ENCODE results near the gene IDUA.

The IDUA gene

DNA sequence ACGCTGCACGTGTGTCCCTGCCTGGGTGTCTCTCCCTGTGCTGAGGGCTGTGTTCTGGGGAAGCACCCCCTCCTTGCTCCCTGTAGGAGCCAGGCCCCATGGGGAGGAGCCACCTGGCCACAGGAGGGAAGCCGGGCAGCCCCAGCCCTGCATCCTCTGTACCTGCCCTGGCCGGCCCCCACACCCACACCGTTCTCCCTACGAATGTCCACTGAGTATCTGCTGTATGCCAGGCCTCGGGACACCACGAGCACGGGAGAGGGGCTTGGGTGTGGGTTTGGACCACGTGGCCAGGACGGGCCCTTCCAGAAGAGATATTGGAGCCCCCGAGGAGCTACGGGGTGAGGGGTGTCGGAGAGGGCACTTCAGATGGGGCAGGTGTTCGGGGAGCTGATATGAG lies 30.9 kb downstream of the IDUA start:
- DNase-seq: no peak

DNA sequence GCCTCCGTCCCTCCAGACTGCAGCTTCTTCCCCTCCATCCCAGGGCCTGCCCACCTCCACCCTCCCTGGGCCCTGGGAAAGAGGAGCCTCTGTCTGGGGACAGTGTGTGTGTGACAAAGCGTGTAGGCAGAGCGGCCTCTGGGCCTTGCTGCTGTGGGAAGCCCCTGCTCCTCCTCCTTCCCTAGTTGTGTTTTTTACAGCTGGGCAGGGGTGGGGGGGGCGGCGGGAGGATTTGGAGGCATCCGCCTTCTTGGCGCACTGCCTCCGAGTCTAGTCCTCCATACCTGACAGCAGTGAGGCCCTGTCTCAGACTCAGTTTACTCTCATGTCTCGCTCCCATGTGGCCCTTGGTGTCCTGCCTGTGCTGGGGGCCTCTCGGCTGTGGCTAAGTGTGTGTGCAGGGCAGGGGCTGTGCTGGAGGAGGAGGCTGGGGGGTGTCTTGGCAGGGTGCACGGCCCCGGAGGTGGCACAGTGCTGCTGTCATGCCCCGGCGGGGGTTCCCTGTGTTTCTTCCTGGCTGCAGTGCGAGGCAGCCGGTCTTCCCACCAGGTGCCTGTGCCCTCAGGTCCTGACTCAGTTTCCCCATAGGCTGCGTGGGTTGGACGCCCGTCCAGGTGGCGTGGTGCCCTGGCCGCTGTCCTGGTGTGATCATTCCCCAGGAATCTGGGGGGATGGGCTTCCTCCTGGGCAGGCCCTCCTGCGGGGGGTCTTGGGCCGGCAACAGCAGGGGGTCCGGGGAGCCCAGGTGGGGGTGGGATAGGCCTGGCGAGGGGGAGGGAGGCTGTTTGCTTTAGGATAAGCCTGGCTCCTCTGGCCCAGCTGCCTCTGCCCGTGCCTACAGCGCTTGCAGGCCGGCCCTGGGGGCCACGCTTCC lies 31.5 kb downstream of the IDUA start:
- no peak for DNase-seq

DNA sequence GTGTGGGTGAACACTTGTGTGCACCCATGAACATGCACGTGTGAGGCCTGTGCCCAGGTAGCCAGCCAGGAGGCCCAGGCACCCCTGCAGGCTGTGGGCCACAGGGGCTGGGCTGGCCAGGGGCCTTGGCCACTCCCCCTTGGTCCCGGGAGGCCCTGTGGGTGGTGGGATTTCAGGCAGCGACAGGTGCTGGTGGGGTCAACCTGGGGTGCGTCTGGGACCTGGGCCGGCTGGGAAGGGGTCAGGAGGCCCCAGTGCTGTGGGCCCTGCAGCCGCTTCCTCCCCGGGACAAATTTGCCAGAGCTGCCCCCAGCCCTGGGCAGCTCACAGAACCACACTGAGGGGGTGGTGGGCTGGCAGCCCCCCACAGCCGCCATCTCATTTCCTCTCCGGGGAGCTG lies 32.5 kb downstream of the IDUA start:
- no peak for DNase-seq

DNA sequence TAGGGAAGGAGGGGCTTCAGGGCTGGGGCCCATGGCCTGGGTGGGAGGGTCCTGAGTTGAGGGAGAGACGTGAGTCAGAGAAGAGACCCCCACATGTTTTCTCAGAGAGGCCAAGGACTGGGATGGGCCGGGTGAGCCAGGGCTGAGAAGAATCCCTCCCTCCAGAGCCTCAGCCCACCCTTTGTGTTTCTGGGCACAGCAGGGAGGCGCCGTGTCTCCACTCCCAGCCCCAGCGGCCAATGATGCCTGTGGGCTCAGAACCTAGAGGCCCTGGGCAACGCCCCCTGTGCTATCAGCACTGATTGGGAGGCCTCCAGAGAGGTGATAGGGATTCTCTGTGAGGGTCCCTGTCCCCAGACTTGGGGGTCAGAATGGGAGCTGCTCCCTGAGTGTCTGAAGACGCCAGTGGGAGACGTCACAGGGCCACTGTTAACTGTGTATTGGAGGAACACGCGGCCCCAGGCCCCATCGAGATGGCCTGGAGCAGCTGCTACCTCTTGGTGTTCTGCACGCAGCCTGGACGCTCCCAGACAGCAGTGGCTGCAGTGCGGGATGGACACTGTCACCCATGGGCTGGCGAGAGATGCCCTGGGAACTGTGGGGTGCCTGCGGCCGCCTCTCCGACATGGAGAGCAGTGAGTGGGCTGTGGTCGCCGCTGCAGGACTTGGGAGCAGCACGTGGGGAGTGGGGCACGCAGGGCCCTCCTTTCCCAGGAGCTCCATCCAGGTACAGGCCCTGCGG lies 33.1 kb downstream of the IDUA start:
- no peak for DNase-seq

DNA sequence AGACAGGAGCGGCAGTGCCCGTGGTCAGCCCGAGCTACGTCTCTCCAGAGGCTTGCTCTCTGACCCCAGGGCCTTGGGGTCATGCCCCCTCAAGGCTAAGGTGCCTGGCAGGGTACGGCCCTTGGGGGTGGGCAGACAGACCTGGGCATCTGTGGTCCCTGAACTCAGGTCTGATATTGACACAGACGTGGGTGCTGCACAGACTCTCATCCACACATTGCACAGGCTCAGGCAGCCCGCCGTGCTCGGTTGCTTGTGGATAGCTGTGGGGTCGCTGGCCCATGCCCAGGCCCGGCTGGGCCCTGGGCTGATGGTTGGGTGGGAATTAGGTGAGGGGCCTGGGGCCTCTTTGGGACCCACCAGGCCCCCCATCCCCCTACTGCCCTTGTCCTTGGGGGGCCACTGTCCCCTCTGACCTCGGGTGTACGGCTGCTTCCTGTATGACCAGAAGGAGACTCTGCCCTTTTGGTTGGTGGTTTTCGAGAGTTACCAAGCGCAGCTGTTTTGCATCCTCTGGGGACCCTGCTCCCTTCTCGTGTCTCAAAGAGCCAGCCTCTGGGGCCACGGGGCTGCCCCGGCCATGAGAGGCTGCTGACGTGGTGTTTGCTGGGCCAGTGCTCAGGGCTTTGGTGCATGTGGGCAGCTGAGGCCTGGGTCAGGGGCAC lies 34.7 kb downstream of the IDUA start:
- no peak for DNase-seq

DNA sequence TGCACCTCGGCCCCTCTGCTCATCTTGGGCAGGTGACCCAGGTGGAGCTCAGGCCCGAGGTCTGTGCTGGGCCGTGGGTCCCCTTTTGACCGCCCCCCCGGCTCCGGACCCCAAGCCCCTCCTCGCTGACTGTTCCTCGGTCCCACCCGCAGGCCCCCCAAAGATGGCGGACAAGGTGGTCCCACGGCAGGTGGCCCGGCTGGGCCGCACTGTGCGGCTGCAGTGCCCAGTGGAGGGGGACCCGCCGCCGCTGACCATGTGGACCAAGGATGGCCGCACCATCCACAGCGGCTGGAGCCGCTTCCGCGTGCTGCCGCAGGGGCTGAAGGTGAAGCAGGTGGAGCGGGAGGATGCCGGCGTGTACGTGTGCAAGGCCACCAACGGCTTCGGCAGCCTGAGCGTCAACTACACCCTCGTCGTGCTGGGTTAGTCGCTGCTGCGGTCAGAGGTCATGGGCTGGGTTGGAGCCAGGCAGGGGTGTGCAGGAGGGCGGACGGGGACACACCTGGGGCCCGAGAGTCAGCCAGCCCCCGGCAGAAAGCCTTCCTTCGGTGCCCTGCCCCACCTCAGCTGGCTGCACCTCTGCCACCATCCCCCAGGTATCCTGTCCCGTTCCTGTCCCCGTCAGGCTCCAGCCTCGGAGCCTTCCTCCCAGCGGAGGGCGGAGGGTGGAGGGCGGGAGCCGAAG lies 35.4 kb downstream of the IDUA start:
- DNase-seq: no peak

DNA sequence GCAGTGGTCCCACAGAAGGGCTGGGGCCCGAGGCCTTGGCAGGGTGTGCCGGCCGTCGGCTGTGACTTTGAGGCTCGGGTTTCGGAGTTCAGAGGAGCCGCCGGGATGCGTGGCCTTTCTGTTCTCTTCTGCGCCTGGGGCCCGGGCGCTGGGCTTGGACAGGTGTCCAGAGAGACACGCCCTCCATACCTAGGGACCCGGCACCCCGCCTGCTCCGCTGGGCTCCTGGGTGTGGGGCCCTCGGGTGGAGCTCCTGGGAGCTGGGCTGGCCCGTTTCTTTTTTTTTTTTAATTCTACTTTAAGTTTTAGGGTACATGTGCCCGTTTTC lies 35.9 kb downstream of the IDUA start:
- no peak for DNase-seq

DNA sequence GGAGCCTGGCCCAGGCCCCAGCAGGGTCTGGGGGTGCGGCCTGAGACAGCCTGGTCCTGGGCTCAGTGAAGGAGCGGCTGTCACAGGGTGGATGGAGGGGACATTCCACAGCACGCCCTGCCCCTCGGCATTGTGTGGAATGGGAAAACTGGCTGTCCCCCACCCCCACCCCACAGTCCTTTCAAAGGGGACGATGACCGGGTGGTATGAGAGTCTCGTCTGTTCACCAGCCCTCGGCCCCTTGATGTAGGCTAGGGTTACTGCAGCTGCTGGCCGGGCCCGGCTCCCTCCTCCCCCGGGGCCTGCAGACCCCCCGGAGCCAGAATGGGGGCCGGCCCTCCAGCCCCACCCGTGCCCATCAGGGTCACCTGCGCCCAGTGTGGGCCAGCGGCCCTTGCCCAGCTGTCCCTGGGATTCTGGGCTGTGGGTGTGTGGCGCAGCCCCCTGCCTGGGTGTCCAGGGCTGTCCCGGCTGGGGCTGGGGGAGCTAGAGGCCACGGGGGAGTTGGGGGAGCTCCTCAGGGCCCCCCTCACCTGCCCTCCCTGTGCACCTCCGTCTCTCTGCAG lies 36.3 kb downstream of the IDUA start:
- DNase-seq: no peak

DNA sequence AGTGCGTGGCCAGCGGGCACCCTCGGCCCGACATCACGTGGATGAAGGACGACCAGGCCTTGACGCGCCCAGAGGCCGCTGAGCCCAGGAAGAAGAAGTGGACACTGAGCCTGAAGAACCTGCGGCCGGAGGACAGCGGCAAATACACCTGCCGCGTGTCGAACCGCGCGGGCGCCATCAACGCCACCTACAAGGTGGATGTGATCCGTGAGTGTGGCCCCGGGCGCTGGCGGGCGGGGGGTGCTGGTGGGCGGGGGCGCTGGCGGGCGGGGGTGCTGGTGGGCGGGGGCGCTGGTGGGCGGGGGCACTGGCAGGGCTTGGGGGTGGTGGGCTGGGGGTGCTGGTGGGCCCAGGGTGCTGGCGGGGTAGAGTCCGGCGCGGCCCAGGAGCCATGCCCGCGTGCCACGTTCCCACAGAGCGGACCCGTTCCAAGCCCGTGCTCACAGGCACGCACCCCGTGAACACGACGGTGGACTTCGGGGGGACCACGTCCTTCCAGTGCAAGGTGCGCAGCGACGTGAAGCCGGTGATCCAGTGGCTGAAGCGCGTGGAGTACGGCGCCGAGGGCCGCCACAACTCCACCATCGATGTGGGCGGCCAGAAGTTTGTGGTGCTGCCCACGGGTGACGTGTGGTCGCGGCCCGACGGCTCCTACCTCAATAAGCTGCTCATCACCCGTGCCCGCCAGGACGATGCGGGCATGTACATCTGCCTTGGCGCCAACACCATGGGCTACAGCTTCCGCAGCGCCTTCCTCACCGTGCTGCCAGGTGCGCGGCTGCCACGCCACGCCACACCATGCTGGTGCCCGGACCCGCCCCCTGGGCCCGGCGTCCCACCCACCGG lies 37.3 kb downstream of the IDUA start:
- no peak for DNase-seq

DNA sequence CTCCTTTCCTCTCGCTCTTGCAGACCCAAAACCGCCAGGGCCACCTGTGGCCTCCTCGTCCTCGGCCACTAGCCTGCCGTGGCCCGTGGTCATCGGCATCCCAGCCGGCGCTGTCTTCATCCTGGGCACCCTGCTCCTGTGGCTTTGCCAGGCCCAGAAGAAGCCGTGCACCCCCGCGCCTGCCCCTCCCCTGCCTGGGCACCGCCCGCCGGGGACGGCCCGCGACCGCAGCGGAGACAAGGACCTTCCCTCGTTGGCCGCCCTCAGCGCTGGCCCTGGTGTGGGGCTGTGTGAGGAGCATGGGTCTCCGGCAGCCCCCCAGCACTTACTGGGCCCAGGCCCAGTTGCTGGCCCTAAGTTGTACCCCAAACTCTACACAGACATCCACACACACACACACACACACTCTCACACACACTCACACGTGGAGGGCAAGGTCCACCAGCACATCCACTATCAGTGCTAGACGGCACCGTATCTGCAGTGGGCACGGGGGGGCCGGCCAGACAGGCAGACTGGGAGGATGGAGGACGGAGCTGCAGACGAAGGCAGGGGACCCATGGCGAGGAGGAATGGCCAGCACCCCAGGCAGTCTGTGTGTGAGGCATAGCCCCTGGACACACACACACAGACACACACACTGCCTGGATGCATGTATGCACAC lies 38.2 kb downstream of the IDUA start:
- no peak for DNase-seq

DNA sequence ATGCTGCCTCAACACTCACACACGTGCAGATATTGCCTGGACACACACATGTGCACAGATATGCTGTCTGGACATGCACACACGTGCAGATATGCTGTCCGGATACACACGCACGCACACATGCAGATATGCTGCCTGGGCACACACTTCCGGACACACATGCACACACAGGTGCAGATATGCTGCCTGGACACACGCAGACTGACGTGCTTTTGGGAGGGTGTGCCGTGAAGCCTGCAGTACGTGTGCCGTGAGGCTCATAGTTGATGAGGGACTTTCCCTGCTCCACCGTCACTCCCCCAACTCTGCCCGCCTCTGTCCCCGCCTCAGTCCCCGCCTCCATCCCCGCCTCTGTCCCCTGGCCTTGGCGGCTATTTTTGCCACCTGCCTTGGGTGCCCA lies 39.3 kb downstream of the IDUA start:
- DNase-seq: no peak

DNA sequence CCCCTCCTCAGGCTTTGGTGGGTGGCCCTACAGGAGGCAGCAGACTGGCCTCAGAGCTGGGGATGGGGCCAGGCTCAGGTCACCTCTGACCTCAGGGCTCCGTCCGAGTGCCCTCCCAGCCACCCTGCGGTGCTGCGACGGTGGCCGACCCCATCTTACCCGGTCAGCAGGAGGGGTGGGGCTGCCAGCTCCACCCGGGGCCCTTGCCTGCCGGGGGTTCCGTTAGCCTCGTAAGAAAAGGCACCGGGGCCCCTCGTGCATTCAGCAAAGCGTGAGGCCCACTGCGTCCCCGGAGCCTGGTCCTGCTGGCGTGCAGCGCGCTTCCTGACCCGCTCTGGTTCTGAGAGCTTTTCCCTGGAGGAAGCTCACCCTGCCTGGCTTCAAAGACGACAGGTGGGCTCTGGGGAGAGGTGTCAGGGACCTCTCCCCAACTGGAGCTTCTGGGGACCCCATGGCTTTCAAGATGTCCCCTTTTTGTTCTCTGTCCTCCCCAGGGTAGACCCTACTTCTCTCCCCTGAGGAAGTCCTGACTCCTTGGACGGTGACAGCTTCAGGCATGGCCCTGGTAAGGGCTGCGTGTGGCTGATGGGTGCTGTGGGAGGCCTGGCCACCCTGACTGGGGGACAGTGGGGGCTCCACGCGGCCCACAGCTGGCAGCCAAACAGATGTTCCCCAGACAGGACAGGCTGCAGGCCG lies 40.5 kb downstream of the IDUA start:
- no peak for DNase-seq

DNA sequence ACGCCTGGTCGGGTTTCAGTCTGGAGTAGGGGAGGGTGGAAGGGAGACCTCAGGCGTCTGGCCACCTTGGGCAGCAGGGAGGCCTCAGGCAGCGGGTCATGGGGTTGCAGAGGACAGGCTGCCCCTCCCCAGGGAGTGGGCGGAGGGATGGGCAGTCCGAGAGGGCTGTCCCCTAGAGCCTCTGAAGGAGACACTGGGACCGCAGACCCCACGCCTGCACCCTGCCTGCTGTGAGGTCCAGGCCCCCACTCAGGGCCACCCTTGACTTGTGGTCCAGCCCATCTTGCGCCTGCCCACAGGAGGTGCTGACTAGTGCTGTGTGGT lies 41.0 kb downstream of the IDUA start:
- no peak for DNase-seq

DNA sequence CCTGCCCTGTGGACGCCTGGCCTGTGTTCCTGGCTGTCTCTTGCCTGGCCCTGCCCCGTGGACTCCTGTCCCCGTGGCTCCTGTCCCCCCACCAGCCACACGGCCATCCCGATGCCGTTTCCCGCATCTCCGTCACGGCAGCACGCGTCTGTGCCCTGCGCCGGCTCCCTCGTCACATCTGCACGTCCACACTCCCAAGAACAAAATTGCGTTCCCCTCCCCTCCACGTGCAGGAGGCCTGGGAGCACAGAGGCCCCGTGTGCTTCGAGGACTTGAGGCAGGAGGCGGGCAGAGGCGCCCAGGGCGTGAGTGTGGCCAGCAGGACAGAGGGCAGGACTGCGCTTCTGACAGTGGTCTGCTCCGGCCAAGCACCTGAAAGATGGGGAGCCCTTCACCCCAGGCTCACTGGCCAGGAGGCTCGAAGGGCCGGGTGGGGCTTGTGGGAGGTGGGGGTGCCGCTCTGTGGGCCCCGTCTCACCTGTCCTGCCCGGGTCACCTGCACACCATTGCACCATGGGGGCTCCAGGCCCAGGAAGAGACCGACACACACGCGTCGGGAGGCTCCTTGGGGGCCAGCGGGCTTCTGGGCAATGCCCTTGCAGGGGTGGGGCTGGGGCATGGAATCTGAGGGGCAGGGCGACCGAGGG lies 41.9 kb downstream of the IDUA start:
- no peak for DNase-seq

DNA sequence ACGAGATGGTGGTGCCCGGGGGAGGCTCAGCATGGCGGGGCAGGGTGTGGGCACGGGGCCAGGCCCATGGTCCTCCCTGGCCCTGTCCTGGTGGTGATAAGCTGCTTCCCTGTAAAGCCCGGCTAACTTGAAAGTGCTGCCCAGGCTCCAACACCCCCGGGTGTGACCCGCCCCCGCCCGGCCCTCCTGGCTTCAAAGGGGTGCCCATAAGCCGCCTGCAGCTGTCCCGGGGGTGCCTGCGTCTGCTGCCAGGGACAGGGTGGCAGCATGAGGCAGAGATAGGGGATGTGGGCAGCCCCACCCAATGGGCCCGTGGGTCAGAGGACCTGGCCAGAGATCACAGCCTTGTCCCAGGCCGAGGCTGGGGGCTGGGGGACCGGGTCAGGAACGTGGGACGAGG lies 42.7 kb downstream of the IDUA start:
- DNase-seq: no peak

DNA sequence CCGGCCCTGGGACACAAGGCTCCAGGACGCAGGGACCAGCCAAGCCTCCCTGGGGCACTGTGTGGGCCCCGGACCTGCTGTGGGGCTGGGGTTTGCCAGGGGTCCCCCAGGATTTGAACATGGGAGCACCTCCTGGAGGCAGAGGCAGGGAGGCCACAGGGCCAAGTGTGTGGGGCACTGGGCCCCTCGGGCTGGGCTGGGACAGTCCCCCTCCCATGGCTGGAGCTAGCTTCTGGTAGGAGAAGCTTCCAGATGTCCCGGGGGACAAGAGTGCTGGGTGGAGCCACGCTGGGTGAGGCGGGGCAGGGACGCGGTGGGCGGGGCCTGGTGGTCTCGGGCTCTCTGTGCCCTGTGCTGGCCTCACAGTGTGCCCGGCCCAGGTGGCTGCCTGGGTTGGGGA lies 43.2 kb downstream of the IDUA start:
- DNase-seq: no peak

DNA sequence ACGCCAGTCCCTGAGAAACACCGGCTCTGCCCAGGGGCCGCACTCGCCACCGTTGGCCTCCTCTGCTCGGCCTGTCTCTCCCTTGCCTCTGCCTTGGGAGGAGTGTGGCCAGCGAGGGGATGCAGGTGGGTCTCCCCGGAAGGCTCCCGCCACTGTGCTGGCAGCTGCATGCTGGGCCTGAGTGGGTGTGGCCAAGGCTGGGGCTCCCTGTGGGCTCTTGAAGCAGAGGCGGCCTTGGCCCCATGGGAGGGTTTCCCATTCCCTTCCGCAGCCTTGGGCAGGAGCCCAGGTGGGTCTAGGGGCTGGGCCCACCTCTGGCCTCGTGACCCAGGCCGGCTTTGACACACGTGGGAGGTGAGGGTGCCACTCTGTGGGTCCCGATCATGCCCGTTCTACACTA lies 43.7 kb downstream of the IDUA start:
- DNase-seq: no peak

DNA sequence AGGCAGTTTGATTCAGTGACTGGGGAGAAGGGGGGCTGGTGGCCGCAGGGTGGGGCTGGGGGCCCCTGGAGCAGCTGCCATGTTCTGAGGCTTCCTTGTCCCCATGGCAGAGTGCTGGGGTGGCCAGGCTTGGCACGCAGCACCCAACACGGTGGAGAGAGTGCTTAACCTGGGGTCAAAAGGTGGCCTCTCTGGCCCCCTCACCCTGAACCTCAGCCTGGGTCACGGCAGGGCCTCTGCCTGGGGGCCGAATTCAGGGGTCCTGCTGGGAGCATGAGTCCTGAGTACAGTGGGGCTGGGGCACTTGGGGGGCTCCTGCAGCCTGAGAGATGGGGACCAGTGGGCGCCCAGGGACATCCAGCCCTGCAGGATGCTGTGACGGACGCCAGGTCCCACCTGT lies 44.5 kb downstream of the IDUA start:
- DNase-seq: no peak

DNA sequence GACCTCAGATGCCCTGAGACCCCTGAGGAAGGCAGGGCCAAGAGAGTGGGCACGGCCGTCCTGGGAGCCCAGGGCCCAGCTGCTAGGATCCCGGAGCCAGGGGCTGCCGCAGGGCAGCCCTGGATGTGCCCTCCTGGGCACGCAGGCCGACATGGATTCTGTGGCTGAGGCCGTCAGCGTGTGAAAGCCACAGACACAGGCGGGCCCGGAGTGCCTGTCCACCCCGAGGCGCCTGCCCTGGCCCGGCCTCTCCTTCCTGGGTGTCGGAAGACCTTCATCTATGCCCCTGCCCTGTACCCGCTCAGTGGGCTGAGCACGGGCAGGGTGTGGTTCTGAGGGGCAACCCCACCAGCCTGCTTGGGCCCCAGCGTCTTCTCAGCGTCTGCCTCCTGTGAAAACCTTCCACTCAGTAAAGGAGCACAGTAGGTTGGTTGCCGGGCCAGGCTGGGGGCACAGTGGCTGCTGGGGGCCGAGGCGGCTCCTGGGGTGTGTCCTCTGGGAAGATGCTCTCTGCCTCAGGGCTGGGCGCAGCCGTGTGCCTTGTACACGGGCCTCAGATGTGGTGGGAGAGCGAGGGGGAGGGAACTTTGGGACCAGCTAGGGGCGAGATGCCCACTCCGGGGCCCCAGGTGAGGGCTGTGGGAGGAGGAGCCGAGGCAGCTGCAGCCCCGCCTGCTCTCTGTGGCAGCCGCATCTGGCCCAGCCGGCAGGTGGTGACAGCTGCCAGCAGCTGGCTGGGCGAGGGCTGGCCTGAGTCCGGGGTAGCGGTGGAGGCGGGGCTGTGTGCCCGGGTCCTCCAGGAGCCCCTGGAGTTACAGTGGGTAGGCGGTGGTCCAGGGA lies 45.3 kb downstream of the IDUA start:
- no peak for DNase-seq

DNA sequence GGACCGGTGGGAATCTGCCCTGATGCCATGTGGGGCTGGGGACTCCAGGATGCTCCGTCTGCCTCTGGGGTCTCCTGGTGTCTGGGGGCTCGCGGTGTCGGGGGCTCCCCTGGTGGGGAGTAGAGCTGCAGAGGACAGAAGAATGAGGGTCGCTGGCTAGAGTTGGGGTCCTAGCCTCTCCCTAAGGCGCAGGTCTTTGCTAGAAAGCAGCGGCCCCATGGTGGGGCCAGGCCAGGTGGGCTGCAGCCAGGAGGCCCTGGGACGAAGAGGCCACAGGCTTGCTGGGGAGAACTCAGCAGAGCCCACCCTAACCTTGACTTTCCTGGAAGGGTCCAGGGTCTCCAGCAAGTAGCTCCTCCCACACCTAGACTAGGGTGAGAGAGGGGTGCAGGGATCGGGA lies 46.0 kb downstream of the IDUA start:
- DNase-seq: no peak
